ENCODE measurements around the gene RNF8. TPM values are rescaled to one million over a fixed set of nuclear protein-coding genes. Genes with fewer than 3 reads are reported as not detected.

RNF8 gene
- total and polyA plus RNA-seq, 9 of the 15 experiments (the other 6 are each of a cell fraction or from before 2014, with no cell fraction given), result 10.6 to 47.0 (median 37.5) TPM

GRCh38 chr6:37432916-37433656, 79.3 kb downstream of the RNF8 start, which contains the start of gene CMTR1 (continued):
- TF ChIP-seq ATF6 (CRISPR knock-in tag; IDR thresholded peaks at IDR 0.05) (no peak), KLF16 (IDR thresholded peaks at IDR 0.05) (peak; percentile 3; the same call in 1 of the 2 replicates), ZFP30 (CRISPR knock-in tag; IDR thresholded peaks at IDR 0.05; ENCODE audit: borderline replicate concordance) (no peak), ZFP36 (IDR thresholded peaks at IDR 0.05; ENCODE audit: low read depth, low read length, partially characterized antibody) (peak; percentile 45), ZNF41 (CRISPR knock-in tag; conservative IDR thresholded peaks at IDR 0.05) (0 out of 2 replicates have a peak, but pooled peaks have one; percentile 25), MTA2 (IDR thresholded peaks at IDR 0.05; ENCODE audit: low read depth) (no peak), POLR2G (IDR thresholded peaks at IDR 0.05; ENCODE audit: low read depth, low read length) (peak; percentile 91), ZFPM2 (CRISPR knock-in tag; IDR thresholded peaks at IDR 0.05) (peak; percentile 73; the same call in 1 of the 2 replicates), ZNF316 (IDR thresholded peaks at IDR 0.05) (no peak), ZNF121 (CRISPR knock-in tag; conservative IDR thresholded peaks at IDR 0.05) (no peak), MEF2A (IDR thresholded peaks at IDR 0.05; ENCODE audit: control insufficient read depth, low read depth, low read length) (no peak), KDM2B (CRISPR knock-in tag; IDR thresholded peaks at IDR 0.05) (0 out of 2 replicates have a peak, but pooled peaks have one; percentile 50), ZNF395 (CRISPR knock-in tag; IDR thresholded peaks at IDR 0.05) (no peak; the same call in 1 of the 2 replicates)
- TF ChIP-seq, protein P1, sequence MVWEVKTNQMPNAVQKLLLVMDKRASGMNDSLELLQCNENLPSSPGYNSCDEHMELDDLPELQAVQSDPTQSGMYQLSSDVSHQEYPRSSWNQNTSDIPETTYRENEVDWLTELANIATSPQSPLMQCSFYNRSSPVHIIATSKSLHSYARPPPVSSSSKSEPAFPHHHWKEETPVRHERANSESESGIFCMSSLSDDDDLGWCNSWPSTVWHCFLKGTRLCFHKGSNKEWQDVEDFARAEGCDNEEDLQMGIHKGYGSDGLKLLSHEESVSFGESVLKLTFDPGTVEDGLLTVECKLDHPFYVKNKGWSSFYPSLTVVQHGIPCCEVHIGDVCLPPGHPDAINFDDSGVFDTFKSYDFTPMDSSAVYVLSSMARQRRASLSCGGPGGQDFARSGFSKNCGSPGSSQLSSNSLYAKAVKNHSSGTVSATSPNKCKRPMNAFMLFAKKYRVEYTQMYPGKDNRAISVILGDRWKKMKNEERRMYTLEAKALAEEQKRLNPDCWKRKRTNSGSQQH (CRISPR knock-in tag; IDR thresholded peaks at IDR 0.05), result peak; percentile 73; the same call in 1 of the 2 replicates
